PC-3 (cell line): ENCODE measurements around the gene LCK.

ENCODE experiments used
- CTCF ChIP-seq: fragments of 300-600 bp; sonication (generic); conservative IDR thresholded peaks from 2 replicates; pipeline ENCODE4 v1.5.1; 2017; ENCODE audit warnings: antibody characterized with exemption, low read depth, mild to moderate bottlenecking, low read length
- EZH2 ChIP-seq: fragments of 300-600 bp; sonication (generic); IDR thresholded peaks from one replicate; pipeline ENCODE4 v1.6.1; 2017; ENCODE audit warnings: antibody characterized with exemption, mild to moderate bottlenecking, low read length; ENCODE audit not compliant: unreplicated experiment
- EZH2phosphoT487 ChIP-seq: fragments of 300-600 bp; sonication (generic); IDR thresholded peaks from 2 replicates; pipeline ENCODE4 v1.6.1; 2018; ENCODE audit warnings: mild to moderate bottlenecking, antibody characterized with exemption, low read length, borderline replicate concordance

GRCh38 chr1:32216566-32216965, 34.5 kb upstream of the LCK start:
- TF ChIP-seq CTCF: no peak
- TF ChIP-seq EZH2phosphoT487: no peak
- no peak for TF ChIP-seq EZH2
